Progenitor cell of endocrine pancreas (in vitro differentiated cells): ENCODE results near the gene SDC3. TPM values are rescaled to one million over a fixed set of nuclear protein-coding genes. Genes with fewer than 3 reads are reported as not detected.

Experiments used
- DNase-seq: peaks from one replicate; pipeline ENCODE4 v3.0.0; 2021; ENCODE audit warnings: low spot score; ENCODE audit not compliant: unreplicated experiment
- H3K27ac Mint-ChIP-seq: 2 replicates; pipeline ENCODE4 v1.8.0; 2021; ENCODE audit warnings: mild to moderate bottlenecking, moderate library complexity, mixed read lengths
- H3K27me3 Mint-ChIP-seq: 2 replicates; pipeline ENCODE4 v1.8.0; 2021; ENCODE audit warnings: mixed read lengths
- H3K36me3 Mint-ChIP-seq: 2 replicates; pipeline ENCODE4 v1.8.0; 2022; ENCODE audit warnings: mixed read lengths; ENCODE audit not compliant: insufficient read depth
- H3K4me1 Mint-ChIP-seq: 2 replicates; pipeline ENCODE4 v1.8.0; 2021; ENCODE audit warnings: low read depth, mixed read lengths
- H3K4me3 Mint-ChIP-seq: 2 replicates; pipeline ENCODE4 v1.8.0; 2021; ENCODE audit warnings: low read depth, mild to moderate bottlenecking, moderate library complexity, mixed read lengths
- H3K9me3 Mint-ChIP-seq: 2 replicates; pipeline ENCODE4 v1.8.0; 2021; ENCODE audit warnings: low read depth, mixed read lengths
- total RNA-seq: library from RNA; stranded (reverse); gene quantifications from 2 replicates; pipeline ENCODE4 v1.2.1, GENCODE V29; 2021
- TF ChIP-seq, protein P1 (sequence below): fragments of 200-600 bp; sonication (generic); IDR thresholded peaks from one replicate; pipeline ENCODE4 v1.5.0; 2021; ENCODE audit warnings: antibody characterized with exemption, mild to moderate bottlenecking; ENCODE audit not compliant: unreplicated experiment

Gene SDC3
- total RNA-seq, 1 donor from 2014 or later = 33.7 TPM

GRCh38 chr1:30906631-30907441, 1.7 kb downstream of the SDC3 start:
- no peak for DNase-seq
- Mint-ChIP-seq H3K36me3 (no peaks in the 10 kb centered on the region), H3K9me3 (no peaks in the 10 kb centered on the region), H3K27me3 (peaks cover 20% of the 10 kb centered on the region), H3K4me3 (peak overlapping the region; percentile 86), H3K27ac (no peak overlapping the region), H3K4me1 (peaks cover 13% of the 10 kb centered on the region)
- TF ChIP-seq, protein P1, sequence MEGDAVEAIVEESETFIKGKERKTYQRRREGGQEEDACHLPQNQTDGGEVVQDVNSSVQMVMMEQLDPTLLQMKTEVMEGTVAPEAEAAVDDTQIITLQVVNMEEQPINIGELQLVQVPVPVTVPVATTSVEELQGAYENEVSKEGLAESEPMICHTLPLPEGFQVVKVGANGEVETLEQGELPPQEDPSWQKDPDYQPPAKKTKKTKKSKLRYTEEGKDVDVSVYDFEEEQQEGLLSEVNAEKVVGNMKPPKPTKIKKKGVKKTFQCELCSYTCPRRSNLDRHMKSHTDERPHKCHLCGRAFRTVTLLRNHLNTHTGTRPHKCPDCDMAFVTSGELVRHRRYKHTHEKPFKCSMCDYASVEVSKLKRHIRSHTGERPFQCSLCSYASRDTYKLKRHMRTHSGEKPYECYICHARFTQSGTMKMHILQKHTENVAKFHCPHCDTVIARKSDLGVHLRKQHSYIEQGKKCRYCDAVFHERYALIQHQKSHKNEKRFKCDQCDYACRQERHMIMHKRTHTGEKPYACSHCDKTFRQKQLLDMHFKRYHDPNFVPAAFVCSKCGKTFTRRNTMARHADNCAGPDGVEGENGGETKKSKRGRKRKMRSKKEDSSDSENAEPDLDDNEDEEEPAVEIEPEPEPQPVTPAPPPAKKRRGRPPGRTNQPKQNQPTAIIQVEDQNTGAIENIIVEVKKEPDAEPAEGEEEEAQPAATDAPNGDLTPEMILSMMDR = no peak

DNA sequence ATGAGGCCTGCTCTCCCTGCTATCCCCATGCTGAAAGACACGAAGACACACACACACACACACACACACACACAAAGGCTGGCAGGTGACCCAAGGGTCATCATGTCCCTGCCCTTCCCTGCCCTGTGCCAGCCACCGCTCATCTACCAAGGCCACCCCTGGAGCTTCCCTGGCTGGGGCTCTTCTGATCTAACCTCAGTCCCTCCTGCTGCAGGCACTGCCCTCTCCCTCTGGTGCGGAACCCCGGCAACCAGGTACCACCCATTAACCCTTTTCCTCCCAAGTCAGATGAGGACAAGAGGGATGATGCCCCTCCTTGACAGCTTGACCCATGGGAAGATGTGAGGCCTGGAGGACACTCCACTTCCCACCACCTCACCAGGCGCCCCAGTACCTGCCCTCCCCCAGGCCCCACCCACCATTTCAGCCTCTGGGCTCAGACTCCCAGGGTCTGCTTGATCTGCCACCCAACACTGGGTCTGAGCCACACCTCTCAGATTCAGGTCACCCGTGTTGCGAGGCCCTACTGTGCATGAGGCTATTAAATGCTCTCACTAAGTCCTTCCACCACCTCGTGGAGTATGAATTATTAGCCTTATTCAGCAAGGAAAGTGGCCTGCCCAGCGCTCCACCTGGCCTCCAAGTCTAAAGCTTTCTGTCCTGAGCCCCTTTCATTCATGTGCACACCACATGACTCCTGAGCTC, 2.5 kb downstream of the SDC3 start:
- Mint-ChIP-seq H3K4me3 (peak overlapping the region; percentile 35), H3K9me3 (no peaks in the 10 kb centered on the region), H3K36me3 (no peaks in the 10 kb centered on the region), H3K4me1 (peaks cover 13% of the 10 kb centered on the region), H3K27me3 (peaks cover 20% of the 10 kb centered on the region), H3K27ac (no peak overlapping the region)
- TF ChIP-seq, protein P1 = no peak
- no peak for DNase-seq

DNA sequence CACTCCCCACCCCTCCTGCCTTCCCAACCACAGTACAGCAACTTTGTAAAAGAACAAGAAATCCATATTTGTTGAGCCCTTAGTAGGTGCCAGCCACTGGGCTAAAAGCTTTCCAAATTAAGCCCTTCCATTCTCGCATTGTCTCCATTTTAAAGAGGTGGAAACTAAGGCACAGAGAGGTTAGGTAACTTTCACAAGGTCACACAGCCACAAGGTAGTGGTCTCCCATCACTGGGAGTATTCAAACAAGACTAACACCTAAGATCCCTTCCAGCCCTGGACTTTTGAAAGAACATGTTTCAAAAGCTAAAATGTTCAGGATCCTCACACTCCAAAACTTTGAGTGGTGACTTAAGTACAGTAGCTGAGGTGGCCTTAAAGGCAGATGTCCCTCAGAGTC, 3.2 kb downstream of the SDC3 start:
- TF ChIP-seq, protein P1 = no peak
- no peak overlapping the region for H3K4me3 Mint-ChIP-seq
- H3K4me1 Mint-ChIP-seq = peaks cover 13% of the 10 kb centered on the region

GRCh38 chr1:30904962-30905335, 3.6 kb downstream of the SDC3 start:
- Mint-ChIP-seq H3K4me3 (no peak overlapping the region), H3K27ac (no peak overlapping the region), H3K36me3 (no peaks in the 10 kb centered on the region), H3K27me3 (peaks cover 20% of the 10 kb centered on the region), H3K4me1 (peaks cover 13% of the 10 kb centered on the region), H3K9me3 (no peaks in the 10 kb centered on the region)
- DNase-seq = no peak
- TF ChIP-seq, protein P1 = no peak

More for the DNA sequence above, 3.2 kb downstream of the SDC3 start:
- H3K36me3 Mint-ChIP-seq = no peaks in the 10 kb centered on the region
- H3K27ac Mint-ChIP-seq = no peak overlapping the region
- no peak for DNase-seq
- no peaks in the 10 kb centered on the region for H3K9me3 Mint-ChIP-seq
- peaks cover 20% of the 10 kb centered on the region for H3K27me3 Mint-ChIP-seq

DNA sequence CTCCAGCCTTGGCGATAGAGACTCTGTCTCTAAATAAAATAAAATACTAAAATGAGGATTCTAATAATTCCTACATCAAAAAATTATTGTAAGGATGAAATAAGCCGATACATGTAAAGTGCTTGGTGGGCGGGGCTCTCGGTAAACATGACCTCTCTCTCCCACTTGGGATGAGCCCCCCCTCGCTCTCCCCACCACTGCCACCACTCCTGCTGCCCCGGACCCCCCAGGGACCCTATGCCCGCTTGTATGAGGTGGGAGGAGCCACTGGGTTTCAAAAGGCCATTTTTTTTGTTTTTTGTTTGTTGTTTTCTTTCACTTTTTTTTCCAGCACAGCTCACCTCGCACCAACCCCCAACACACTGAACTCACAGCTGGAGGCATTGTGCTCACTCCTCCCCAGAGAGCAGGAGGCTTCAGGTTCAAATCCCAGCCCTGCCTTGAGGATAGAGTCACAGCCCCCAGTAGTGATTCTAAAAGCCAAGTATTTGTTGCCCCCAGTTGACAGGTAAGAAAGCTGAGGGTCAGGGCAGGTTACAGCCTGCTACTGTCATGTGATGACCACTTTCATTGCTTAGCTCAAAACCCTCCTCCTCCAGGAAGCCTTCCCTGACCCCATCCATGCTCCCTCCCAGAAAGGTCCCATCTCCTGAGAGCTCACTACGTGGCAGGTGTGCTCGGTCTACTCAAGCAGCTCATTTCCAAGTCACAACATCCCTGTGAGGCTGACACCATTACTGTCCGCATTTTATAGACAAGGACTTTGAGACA, 4.2 kb downstream of the SDC3 start:
- Mint-ChIP-seq H3K27me3 (peaks cover 14% of the 10 kb centered on the region), H3K27ac (no peak overlapping the region), H3K9me3 (no peaks in the 10 kb centered on the region), H3K4me3 (no peak overlapping the region), H3K4me1 (peaks cover 10% of the 10 kb centered on the region), H3K36me3 (no peaks in the 10 kb centered on the region)
- no peak for DNase-seq
- TF ChIP-seq, protein P1 = no peak
